ENCODE results near the gene MAP2K5. TPM values are rescaled to one million over a fixed set of nuclear protein-coding genes. Genes with fewer than 3 reads are reported as not detected.

The MAP2K5 gene
- total RNA-seq, 1 donor from 2014 or later, result 25.0 TPM

DNA sequence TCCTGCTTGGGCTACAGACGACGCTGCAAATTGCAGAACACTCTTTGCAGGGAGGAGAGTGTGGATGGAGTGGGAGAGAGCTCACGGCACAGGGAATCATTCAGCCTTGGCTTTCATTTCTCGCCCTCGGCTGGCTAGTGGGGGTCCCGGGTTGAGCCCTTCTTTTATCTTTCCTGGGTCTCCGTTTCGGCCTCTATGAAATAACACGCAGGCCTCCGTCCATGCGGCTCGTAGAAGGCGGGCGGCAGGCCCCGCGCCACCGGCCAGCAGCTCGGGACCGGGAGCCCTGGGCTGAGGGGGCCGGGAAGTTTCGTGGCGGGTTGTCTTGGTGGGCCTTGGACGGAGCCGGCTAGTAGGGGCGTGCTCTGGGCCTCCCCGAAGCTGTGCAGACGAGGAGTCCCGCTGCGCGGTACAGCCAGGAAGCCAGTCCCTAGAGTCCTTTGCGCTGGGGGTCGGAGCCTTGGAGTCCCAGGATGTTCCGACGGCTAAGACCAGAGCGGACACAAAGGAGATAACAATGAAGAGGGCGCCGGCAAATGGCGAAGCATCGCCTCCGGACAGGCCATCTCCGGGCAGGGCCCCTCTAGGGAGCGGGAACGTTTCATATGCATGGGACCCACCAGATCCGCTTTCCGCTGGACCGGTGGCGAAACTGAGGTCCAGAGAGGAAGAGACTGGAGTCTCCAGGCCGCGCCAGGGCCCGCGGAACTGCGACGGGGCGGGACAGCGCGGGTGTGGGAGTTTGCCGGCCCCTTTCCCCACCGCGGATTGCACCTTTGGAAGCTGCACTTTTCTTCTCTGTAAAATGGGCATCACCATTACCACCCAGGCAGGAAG is 293.0 kb downstream of the MAP2K5 start:
- H3K36me3 ChIP-seq, result no peaks in the 10 kb centered on the region
- peaks cover 57% of the 10 kb centered on the region for H3K27me3 ChIP-seq (ENCODE audit: low read depth)
- TF ChIP-seq, protein P1, sequence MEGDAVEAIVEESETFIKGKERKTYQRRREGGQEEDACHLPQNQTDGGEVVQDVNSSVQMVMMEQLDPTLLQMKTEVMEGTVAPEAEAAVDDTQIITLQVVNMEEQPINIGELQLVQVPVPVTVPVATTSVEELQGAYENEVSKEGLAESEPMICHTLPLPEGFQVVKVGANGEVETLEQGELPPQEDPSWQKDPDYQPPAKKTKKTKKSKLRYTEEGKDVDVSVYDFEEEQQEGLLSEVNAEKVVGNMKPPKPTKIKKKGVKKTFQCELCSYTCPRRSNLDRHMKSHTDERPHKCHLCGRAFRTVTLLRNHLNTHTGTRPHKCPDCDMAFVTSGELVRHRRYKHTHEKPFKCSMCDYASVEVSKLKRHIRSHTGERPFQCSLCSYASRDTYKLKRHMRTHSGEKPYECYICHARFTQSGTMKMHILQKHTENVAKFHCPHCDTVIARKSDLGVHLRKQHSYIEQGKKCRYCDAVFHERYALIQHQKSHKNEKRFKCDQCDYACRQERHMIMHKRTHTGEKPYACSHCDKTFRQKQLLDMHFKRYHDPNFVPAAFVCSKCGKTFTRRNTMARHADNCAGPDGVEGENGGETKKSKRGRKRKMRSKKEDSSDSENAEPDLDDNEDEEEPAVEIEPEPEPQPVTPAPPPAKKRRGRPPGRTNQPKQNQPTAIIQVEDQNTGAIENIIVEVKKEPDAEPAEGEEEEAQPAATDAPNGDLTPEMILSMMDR (IDR thresholded peaks at IDR 0.05; ENCODE audit: borderline replicate concordance), result no peak
- peaks cover 62% of the 10 kb centered on the region for H3K4me1 ChIP-seq
- no peak overlapping the region for H3K27ac ChIP-seq (replicated peaks)
- H3K9me3 ChIP-seq (replicated peaks), result no peaks in the 10 kb centered on the region
- intact Hi-C loops (cut with micrococcal nuclease), result loop anchor here (2.0 kb wide), 1 partner anchor 377 kb away; no protein-coding TSS in a partner anchor
- no peak for DNase-seq
- peak overlapping the region; percentile 61 for H3K4me3 ChIP-seq

DNA sequence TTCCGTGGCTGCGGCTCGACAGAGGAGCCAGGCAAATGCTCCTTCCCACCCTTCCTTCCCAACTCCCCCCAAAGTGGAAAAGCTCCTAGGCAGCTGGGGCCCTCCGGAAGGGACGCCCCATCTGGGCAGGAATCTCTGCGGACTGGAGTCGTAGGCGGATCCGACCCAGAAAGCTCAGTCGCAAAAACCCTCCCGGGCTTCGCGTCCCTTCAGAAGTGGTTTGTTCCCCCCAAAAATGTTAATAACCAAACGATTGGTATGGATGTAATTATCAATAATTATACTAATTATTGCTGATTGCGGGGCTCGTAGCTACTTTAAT is 293.6 kb downstream of the MAP2K5 start:
- Histone ChIP-seq H3K27ac (replicated peaks) (no peak overlapping the region), H3K4me1 (peaks cover 68% of the 10 kb centered on the region), H3K4me3 (peak overlapping the region; percentile 61), H3K36me3 (no peaks in the 10 kb centered on the region), H3K27me3 (ENCODE audit: low read depth) (peaks cover 51% of the 10 kb centered on the region), H3K9me3 (replicated peaks) (no peaks in the 10 kb centered on the region)
- TF ChIP-seq, protein P1 (IDR thresholded peaks at IDR 0.05; ENCODE audit: borderline replicate concordance), result no peak
- intact Hi-C loops (cut with micrococcal nuclease), result loop anchor here (2.0 kb wide), 1 partner anchor 377 kb away; no protein-coding TSS in a partner anchor
- no peak for DNase-seq

DNA sequence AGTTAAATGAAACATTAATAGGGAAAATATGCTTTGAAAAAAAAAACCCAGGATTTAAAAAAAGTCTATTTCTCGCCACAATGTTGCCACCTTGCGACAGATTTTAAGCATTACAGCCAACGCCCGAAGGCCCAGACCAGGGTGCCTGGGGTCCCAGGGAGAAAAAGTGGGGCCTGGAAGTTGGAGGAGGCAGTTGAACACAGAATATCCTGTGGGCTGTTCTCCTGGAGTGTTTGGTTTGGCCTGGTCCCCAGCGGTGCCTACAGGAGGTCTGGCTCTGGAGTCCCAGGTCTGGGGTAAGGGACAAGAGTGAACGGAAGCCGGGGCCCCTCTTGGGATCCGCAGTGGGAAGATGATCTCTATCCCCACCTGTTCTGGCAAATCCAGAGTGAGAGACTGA is 294.0 kb downstream of the MAP2K5 start:
- Histone ChIP-seq H3K27me3 (ENCODE audit: low read depth) (peaks cover 47% of the 10 kb centered on the region), H3K4me1 (peaks cover 71% of the 10 kb centered on the region), H3K9me3 (replicated peaks) (no peaks in the 10 kb centered on the region), H3K4me3 (peak overlapping the region; percentile 61), H3K36me3 (no peaks in the 10 kb centered on the region), H3K27ac (replicated peaks) (no peak overlapping the region)
- TF ChIP-seq, protein P1 (IDR thresholded peaks at IDR 0.05; ENCODE audit: borderline replicate concordance), result peak; percentile 91
- intact Hi-C loops (cut with micrococcal nuclease), result loop anchor here (2.0 kb wide), 1 partner anchor 378 kb away; no protein-coding TSS in a partner anchor
- peak; percentile 40 for DNase-seq

DNA sequence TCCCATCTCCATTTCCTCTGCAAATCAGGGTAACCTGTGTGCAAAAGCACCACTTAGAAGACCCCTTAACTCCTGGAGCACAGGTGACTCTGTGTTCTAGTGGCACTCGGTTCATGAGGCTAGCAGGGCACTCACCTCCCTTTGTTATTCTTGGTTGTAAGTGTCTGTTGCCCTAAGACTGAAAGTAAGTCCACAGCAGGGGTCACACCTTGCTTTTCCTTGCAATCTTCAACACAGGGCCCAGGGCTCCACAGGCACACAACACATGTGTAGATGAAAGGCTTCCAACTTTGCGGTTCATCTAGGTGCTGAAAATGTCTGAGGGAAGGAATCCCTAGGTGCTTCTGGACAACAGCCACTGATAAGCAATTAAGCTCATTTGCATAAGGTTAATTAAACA is 294.5 kb downstream of the MAP2K5 start:
- no peak for DNase-seq
- H3K27ac ChIP-seq (replicated peaks), result no peak overlapping the region
- H3K27me3 ChIP-seq (ENCODE audit: low read depth), result peaks cover 43% of the 10 kb centered on the region
- intact Hi-C loops (cut with micrococcal nuclease), result loop anchor here (2.0 kb wide), 1 partner anchor 378 kb away; no protein-coding TSS in a partner anchor
- no peak overlapping the region for H3K4me3 ChIP-seq
- TF ChIP-seq, protein P1 (IDR thresholded peaks at IDR 0.05; ENCODE audit: borderline replicate concordance), result no peak
- no peaks in the 10 kb centered on the region for H3K36me3 ChIP-seq
- H3K9me3 ChIP-seq (replicated peaks), result no peaks in the 10 kb centered on the region
- peaks cover 73% of the 10 kb centered on the region for H3K4me1 ChIP-seq

DNA sequence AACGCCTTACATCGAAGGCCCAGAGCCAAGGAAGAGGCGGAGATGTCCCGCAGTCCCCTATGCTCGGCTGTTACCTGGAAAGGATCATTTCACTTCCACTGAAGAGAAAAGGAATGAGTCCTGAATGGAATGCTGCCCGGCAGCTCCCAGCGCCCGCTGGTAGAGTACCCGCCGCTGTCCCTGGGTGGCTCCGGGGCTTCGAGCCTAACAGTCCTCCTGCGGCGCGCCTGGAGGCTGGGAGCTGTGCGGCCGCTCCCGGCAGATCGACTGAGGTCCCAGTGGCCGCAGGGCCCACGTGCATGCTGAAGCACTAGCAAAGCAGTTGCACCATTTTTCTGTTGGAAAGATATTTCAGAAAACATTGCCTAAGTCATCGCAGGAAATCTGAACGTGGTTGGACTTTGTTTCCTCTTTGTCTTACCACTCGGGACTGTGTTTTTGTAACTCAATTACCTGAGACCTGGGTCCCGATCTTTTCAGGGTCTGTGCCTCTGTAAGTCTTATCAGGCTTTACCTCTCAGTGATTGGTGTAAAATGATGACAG is 296.4 kb downstream of the MAP2K5 start:
- Histone ChIP-seq H3K36me3 (no peaks in the 10 kb centered on the region), H3K4me3 (peak overlapping the region; percentile 89), H3K9me3 (replicated peaks) (no peaks in the 10 kb centered on the region), H3K27ac (replicated peaks) (peak overlapping the region; percentile 98), H3K27me3 (ENCODE audit: low read depth) (peaks cover 24% of the 10 kb centered on the region), H3K4me1 (peaks cover 54% of the 10 kb centered on the region)
- peak; percentile 50 for DNase-seq
- TF ChIP-seq, protein P1 (IDR thresholded peaks at IDR 0.05; ENCODE audit: borderline replicate concordance), result no peak
- intact Hi-C loops (cut with micrococcal nuclease), result no loop called here

All from left ventricle myocardium inferior (tissue), 1 donor.